Astrocyte of the hippocampus (primary cell): ENCODE data around the gene CACNA1F.

ENCODE experiments used
- DNase-seq: peaks from one replicate; pipeline ENCODE4 v3.0.0; 2011; ENCODE audit warnings: low read depth, low spot score

The CACNA1F gene

DNA sequence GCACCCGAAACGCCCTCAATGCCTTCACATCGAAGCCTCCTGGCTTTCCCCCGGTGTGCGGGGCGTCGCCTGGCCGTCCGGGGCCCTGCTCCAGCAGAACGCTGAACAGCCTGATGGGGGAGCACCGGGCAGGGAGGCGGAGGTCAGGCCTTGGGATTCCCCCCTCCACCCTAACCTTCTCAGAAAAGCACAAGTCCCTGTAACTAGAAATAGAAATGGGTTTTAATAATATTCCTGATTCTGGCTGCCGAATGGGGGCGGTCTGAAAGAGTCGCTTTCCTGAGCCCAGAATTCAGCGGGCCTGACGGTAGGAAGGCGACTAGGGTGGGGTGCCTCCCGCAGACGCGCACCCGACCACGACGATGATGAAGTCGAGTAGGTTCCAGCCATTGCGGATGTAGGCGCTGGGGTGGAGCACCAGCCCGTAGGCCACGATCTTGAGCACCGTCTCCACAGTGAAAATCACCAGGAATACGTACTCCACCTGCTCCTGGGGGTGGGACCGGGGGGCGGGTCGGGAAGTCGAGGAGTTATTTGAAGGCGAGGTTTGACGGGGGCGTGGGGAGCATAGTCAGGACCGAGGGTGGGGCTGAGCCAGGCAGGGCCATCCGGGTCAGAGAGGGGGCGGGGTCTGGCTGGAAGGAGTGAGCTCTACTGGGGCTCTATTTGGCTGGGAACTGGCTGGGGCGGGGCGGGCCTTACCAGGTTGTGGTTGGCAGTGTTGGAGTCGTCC is 2.5 kb downstream of the CACNA1F start:
- DNase-seq: no peak

DNA sequence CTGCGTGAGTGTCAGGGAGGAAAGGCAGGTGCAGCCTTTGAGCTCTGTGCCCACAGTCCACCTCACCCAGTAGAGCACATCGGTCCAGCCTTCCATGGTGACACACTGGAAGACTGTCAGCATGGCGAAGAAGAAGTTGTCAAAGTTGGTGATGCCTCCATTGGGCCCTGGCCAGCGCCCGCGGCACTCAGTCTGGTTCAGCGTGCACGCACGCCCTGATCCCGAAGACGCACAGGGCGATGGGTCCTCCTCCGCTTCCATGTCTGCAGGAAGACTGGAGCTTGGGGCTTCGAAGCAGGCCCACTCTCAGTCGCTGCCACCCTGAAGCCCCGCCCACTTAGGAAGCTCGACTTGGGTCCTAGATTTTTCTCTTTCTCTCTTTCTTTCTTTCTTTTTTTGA is 5.0 kb downstream of the CACNA1F start:
- DNase-seq: no peak

DNA sequence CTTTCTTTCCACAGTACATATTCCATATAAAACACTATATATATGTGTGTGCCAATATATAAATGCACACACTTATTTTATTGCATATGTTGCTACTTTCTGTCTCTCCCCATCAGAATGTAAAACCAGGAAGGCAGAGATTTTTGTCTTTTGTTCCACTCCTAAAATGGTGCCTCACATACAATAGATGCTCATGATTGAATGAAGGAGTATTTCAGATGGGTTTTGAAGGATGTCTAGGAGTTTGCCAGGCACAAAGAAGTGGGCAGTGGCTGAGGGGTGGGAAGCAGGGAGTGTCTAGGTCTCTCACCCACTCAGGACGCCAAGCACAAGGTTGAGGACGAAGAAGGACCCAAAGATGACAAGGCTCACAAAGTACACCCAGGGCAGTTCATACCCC is 5.4 kb downstream of the CACNA1F start:
- no peak for DNase-seq

DNA sequence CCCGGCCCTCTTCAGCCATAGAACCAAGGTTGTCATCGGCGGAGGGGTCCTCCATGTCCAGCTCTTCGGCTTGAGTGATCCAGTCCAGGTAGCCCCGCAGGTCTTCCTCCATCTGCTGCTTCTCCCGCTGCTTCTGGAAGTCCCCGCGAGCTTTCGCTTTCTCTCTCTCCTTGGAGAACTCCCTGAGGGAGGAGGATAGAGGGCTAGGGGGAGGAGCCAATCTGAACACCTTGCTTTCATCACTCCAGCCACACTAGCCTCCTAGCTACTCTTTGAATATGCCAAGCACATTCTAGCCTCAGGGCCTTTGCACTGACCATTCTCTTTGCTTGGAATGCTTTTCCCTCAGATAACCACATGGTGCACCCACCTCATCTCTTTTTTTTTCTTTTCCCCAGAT is 6.2 kb downstream of the CACNA1F start:
- no peak for DNase-seq

- no peak for DNase-seq
Observed at GRCh38 chrX:49225858-49226257, 7.3 kb downstream of the CACNA1F start.

DNA sequence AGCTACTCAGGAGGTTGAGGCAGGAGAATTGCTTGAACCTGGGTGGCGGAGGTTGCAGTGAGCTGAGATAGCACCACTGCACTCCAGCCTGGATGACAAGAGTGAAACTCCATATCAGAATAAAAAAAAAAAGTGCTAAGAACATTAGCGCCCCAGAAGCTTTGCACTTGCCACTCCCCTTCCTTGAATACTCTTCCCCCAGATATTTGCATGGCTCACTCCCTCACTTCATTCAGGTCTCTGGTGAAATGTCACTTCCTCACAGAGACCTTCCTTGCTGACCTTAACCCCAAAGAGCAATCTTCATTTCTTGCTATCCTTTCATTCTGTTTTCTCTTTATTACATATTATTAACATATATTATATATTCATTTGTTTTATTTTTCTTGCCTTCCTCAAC is 11.3 kb downstream of the CACNA1F start:
- DNase-seq: no peak

DNA sequence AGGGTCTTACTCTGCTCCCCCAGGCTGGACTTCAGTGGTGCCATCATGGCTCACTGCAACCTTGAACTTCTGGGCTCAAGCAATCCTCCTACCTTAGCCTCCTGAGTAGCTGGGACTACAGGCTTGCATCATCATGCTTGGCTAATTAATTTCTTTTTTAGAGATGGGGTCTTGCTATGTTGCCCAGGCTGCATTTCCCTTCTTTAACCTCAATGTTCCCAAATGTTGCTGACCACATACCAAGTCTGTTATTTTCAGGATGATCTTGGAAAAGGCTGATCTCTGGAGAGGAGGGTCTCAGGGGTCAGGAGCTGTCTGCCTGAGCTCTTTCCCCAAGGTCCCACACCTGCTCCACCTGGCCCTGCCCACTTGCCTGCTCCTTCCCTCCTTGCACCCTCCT is 13.0 kb downstream of the CACNA1F start:
- DNase-seq: no peak

DNA sequence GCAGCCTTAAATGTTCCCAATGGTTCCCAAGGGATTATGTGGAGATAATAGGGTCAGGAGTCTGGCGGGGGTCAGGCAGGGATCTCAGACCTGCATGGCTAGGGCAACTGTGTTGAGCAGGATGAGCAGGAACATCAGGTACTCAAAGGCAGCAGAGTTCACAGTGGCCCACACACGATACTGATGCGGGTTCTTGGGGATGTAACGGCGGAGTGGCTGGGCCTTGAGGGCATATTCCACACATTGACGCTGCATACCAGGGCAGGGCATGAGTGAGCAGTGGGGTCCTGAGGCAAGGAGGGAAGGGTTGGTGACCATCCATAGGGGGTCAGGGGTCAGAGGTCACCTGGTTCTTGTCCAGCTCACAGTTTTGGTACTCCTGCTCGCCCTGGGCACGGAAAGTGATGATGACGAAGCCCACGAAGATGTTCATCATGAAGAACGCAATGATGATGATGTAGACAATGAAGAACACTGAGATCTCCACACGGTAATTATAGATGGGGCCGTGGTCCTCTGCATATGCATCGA is 18.1 kb downstream of the CACNA1F start:
- DNase-seq: no peak

- no peak for DNase-seq
Observed at GRCh38 chrX:49214416-49214815, 18.7 kb downstream of the CACNA1F start.

DNA sequence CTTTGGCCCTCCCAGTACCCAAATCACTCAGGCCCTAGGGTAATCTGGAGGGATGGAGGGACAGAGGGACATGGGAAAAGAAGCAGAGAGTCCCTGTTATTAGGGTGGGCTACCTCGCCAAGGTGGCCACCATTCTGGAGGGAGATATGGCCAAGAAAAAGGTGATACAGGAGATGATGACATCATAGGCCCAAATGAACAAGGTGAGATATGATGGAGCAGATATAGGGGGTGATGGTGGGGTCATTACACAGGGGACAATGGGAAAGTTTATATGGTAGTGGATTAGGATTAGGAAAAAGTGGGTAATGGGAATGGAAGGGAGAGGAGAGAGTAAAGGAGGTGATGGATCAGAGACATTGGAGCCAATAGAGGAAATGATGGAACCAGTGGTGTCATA is 20.3 kb downstream of the CACNA1F start:
- DNase-seq: no peak

DNA sequence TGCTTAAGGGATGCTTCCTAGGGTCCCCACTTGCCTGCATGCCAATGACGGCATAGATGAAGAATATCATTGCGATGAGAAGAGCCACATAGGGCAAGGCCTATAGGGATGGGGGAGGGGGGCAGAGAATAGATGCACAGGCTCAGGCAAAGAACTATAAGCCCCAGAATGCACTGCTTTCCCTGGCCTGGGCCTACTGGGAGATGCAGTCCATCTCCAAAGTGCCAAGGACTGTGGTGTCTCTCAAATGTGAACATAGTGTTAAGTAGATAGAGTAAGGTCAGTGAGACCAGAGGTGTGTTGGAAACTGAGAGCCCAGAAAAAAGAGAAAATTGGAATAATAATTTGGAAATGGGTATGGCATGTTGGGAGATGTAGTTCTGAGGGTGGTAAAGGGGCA is 20.9 kb downstream of the CACNA1F start:
- DNase-seq: no peak

DNA sequence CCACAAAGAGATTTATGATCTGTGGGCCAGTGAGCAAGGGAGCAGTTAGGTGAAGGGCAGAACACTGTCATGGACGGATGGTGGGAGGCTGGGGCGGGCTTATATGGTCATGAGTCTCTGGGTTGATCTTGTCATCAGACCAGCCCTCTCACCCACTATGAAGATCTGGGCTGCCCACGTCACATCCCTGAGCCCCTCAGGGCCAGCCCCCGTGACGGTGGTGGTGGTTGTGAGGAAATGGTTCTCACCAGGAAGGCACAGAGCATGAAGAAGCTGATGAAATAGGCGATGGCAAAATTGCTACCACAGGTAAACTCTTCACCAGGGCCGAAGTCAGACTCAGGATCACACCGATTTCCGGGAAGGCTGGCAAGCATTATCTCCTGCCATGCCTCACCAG is 22.1 kb downstream of the CACNA1F start:
- DNase-seq: no peak

- no peak for DNase-seq
Observed at GRCh38 chrX:49210406-49210805, 22.7 kb downstream of the CACNA1F start.

- DNase-seq: no peak
Observed at GRCh38 chrX:49209434-49210251, 23.5 kb downstream of the CACNA1F start.

DNA sequence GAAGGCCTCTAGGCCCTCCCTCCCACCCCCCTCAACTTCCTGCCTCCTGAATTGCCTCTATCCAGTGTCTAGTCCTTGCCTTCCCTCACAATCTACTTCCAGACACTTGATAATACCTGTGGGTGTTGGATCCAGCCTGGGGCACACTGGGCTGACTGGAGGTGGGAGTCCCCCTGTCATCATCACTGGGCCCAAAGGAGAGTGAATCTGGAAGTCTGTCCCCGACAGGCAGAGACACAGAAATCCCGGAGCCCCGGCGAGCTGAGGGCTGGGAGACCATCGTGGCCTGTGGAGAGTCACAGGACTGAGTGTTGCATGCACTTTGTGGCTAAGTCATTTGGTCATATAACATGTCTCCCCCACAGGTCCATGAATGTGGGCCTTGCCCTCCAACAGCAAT is 24.7 kb downstream of the CACNA1F start:
- no peak for DNase-seq

GRCh38 chrX:49206543-49206942 is 26.6 kb downstream of the CACNA1F start:
- DNase-seq: no peak

DNA sequence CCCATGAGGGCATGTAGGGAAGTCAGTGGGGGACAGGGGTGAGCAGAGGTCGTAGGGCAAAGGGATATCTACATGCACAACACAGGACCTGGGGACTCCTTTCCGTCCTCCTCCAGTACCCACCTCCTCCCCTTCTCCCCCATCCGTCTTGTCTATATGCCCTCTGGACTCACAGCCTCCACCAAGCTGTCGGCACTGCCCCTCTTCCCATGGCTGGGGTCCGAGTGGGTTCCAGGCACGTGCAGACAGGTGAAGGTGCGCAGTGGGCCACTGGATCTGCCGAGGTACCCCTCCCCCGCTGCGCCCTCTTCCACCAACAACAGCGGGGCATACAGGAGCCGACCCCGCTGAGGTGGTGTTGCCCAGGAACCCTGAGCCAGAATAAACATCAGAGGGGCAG is 27.7 kb downstream of the CACNA1F start:
- DNase-seq: no peak

- no peak for DNase-seq
Observed at GRCh38 chrX:49204709-49205108, 28.4 kb downstream of the CACNA1F start.

DNA sequence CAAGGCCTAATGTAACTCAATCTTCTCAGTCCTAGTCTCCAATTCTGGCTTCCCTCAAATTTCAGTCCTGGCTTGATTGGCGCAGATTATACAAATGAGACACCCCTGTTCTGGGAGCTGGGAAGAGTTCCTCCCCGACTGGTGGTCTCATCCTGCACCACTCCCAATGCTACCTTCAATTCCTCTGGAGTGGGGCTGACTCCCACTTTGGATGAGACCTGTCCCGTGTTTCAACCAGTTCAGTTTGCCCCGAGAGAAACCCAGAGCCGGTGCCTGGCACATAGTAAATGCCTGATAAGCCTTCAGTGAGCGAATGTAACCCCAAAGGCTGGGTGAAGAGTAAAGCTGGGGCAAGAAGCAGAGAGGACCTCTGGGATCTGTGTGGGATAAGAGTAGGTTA is 29.1 kb downstream of the CACNA1F start:
- no peak for DNase-seq

DNA sequence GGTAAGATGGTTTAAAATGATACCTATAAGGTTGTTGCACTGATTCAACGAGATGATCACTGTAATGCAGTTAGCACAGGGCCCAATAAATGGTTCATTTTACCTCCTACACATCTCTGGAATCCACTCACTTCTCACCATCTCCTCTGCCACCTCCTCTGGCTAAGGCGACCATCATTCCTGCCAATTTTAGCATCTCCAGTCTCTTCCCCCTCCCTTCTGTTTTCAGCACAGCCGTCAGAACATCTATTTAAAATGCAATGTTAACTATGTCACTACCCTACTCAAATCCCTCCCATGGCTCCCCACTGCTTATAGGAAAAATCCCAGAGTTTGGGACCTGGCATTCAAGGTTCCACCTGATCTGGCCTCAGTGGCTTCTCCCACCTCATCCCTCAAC is 29.6 kb downstream of the CACNA1F start:
- DNase-seq: no peak

- no peak for DNase-seq
Observed at GRCh38 chrX:49202022-49202421, 31.1 kb downstream of the CACNA1F start.

DNA sequence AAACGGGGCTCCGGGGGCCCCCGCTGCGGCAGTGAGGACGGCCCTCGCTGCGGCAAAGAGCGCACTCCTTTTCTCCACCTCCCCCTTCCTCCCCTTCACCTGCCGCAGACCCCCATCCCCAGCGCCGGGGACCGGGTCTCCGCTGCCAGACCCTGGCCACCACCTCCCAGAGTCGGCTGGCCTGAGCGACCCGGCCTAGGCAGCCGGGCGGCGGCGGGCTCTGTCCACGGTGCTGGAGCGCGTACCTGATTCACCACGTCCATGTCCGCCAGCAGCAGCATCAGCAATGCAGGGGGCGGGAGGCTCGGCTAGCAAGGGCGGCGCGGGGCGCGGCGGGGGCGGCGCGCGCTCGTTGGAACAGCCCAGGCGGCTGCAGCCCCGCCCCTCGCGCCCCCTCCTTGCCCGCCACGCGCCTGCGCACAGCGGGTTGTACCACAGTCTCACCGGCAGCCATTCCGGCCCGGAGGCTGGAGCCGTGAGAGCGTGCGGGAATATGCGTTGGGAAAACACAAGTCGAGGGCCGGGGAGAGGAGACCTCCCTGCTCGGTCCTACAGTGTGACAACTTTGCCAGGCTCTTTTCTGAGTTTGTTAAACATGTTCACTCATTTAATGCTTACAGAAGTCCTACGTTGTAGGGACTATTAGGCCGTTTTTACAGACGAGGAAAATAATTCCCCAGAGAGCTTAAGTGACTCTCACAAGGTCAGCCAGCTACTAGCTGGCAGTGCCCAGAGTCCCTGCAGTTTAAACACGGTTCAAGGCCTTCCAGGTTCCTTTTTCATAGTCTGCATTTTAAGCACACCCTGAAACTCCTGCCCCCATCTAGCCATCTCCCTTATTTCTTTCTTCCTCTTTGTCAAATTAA is 33.0 kb downstream of the CACNA1F start, which contains the start of gene SYP:
Gene SYP, minus strand, starts transcription at position 288 of the 866 bp plus-strand sequence. Its CDS starts 7 bp downstream, at position 281.
- DNase-seq: peak; percentile 93
